Jurkat, Clone E6-1 (cell line): ENCODE measurements around the gene BAZ1A.
"Not testable (repeated sequence)": the region's sequence is repeated elsewhere in the genome, so short reads cannot be mapped to it uniquely, and the experiment has no call there.

Experiments used
- DNase-seq: peaks from one replicate; pipeline ENCODE4 v3.0.0-alpha.2; 2011; ENCODE audit warnings: low read depth, low spot score
- H3K4me3 ChIP-seq: 2 replicates; pipeline ENCODE4 v1.5.1; 2011; ENCODE audit warnings: mild to moderate bottlenecking, low read length, control low read depth, moderate library complexity

The BAZ1A gene

GRCh38 chr14:34858765-34859164 is 16.4 kb downstream of the BAZ1A start:
- DNase-seq, result no peak
- no peak overlapping the region for H3K4me3 ChIP-seq

- H3K4me3 ChIP-seq, result no peak overlapping the region
- DNase-seq, result peak; percentile 85
These were observed 17.3 kb downstream of the BAZ1A start for GRCh38 chr14:34857689-34858449.

GRCh38 chr14:34853041-34853440 is 22.1 kb downstream of the BAZ1A start:
- DNase-seq, result no peak
- H3K4me3 ChIP-seq, result no peak overlapping the region

GRCh38 chr14:34851395-34851794 is 23.8 kb downstream of the BAZ1A start:
- no peak overlapping the region for H3K4me3 ChIP-seq
- DNase-seq, result no peak

GRCh38 chr14:34845869-34846268 is 29.3 kb downstream of the BAZ1A start:
- H3K4me3 ChIP-seq, result no peak overlapping the region
- DNase-seq, result no peak

GRCh38 chr14:34843011-34843554 is 32.1 kb downstream of the BAZ1A start:
- H3K4me3 ChIP-seq, result no peak overlapping the region
- no peak for DNase-seq

GRCh38 chr14:34837801-34838322 is 37.3 kb downstream of the BAZ1A start:
- DNase-seq, result no peak
- no peak overlapping the region for H3K4me3 ChIP-seq

- H3K4me3 ChIP-seq, result no peak overlapping the region
- DNase-seq, result no peak
These were observed 39.8 kb downstream of the BAZ1A start for GRCh38 chr14:34835312-34835711.

GRCh38 chr14:34833549-34834523 is 41.3 kb downstream of the BAZ1A start:
- no peak overlapping the region for H3K4me3 ChIP-seq
- no peak for DNase-seq

- DNase-seq, result no peak
- no peak overlapping the region for H3K4me3 ChIP-seq
These were observed 48.5 kb downstream of the BAZ1A start for GRCh38 chr14:34826661-34827060.

GRCh38 chr14:34824826-34825225 is 50.3 kb downstream of the BAZ1A start:
- no peak overlapping the region for H3K4me3 ChIP-seq
- DNase-seq, result no peak

- H3K4me3 ChIP-seq, result no peak overlapping the region
- DNase-seq, result no peak
These were observed 50.9 kb downstream of the BAZ1A start for GRCh38 chr14:34824256-34824655.

- H3K4me3 ChIP-seq, result no peak overlapping the region
- no peak for DNase-seq
These were observed 57.4 kb downstream of the BAZ1A start for GRCh38 chr14:34817768-34818167.

- DNase-seq, result no peak
- no peak overlapping the region for H3K4me3 ChIP-seq
These were observed 65.1 kb downstream of the BAZ1A start for GRCh38 chr14:34810028-34810427.

GRCh38 chr14:34806257-34806656 is 68.9 kb downstream of the BAZ1A start:
- no peak for DNase-seq
- H3K4me3 ChIP-seq, result no peak overlapping the region

- H3K4me3 ChIP-seq, result no peak overlapping the region
- no peak for DNase-seq
These were observed 70.2 kb downstream of the BAZ1A start for GRCh38 chr14:34804933-34805332.

- not testable (repeated sequence) for H3K4me3 ChIP-seq
These were observed 76.3 kb downstream of the BAZ1A start for GRCh38 chr14:34798861-34799260.

GRCh38 chr14:34797747-34798583 is 77.2 kb downstream of the BAZ1A start:
- peak; percentile 4 for DNase-seq
- no peak overlapping the region for H3K4me3 ChIP-seq

More at GRCh38 chr14:34798861-34799260, 76.3 kb downstream of the BAZ1A start:
- DNase-seq, result not testable (repeated sequence)

- no peak for DNase-seq
These were observed 78.3 kb downstream of the BAZ1A start for GRCh38 chr14:34796902-34797301.

More at GRCh38 chr14:34796902-34797301, 78.3 kb downstream of the BAZ1A start:
- H3K4me3 ChIP-seq, result no peak overlapping the region
